IPS-NIHi11 (cell line): ENCODE measurements around the gene NKAIN1.
A peak's percentile ranks its signal among the peaks of the same experiment; 100 is the strongest.
"Not testable (repeated sequence)": the region's sequence is repeated elsewhere in the genome, so short reads cannot be mapped to it uniquely, and the experiment has no call there.

Experiments used
- DNase-seq: peaks from one replicate; pipeline ENCODE4 v3.0.0; 2012; ENCODE audit warnings: mixed read lengths, low spot score

The NKAIN1 gene

GRCh38 chr1:31239653-31240241 lies at the start of gene NKAIN1:
Gene NKAIN1, minus strand, starts transcription at chr1:31239887. Its CDS starts 340 bp downstream, at chr1:31239547.
- peak; percentile 91 for DNase-seq

- no peak for DNase-seq
These were observed 49.3 kb upstream of the NKAIN1 start for GRCh38 chr1:31289021-31289420.

GRCh38 chr1:31287791-31288190 lies 48.1 kb upstream of the NKAIN1 start:
- DNase-seq = not testable (repeated sequence)

GRCh38 chr1:31282426-31282825 lies 42.7 kb upstream of the NKAIN1 start:
- not testable (repeated sequence) for DNase-seq

- no peak for DNase-seq
These were observed 33.9 kb upstream of the NKAIN1 start for GRCh38 chr1:31273619-31274018.

GRCh38 chr1:31272369-31272768 lies 32.7 kb upstream of the NKAIN1 start:
- DNase-seq = no peak

GRCh38 chr1:31266547-31266946 lies 26.9 kb upstream of the NKAIN1 start:
- no peak for DNase-seq

GRCh38 chr1:31264790-31265386 lies 25.2 kb upstream of the NKAIN1 start:
- DNase-seq = no peak

GRCh38 chr1:31263408-31263807 lies 23.7 kb upstream of the NKAIN1 start:
- DNase-seq = no peak

- DNase-seq = not testable (repeated sequence)
These were observed 22.7 kb upstream of the NKAIN1 start for GRCh38 chr1:31262393-31262792.

GRCh38 chr1:31261916-31262315 lies 22.2 kb upstream of the NKAIN1 start:
- DNase-seq = no peak

- DNase-seq = no peak
These were observed 20.1 kb upstream of the NKAIN1 start for GRCh38 chr1:31259746-31260145.

- DNase-seq = no peak
These were observed 18.9 kb upstream of the NKAIN1 start for GRCh38 chr1:31258581-31258980.

GRCh38 chr1:31257213-31257612 lies 17.5 kb upstream of the NKAIN1 start:
- DNase-seq = no peak

GRCh38 chr1:31249854-31250253 lies 10.2 kb upstream of the NKAIN1 start:
- no peak for DNase-seq

- DNase-seq = no peak
These were observed 8.6 kb upstream of the NKAIN1 start for GRCh38 chr1:31248276-31248675.

- no peak for DNase-seq
These were observed 4.6 kb upstream of the NKAIN1 start for GRCh38 chr1:31244326-31244725.

- no peak for DNase-seq
These were observed 4.0 kb upstream of the NKAIN1 start for GRCh38 chr1:31243501-31244286.

GRCh38 chr1:31241321-31241720 lies 1.6 kb upstream of the NKAIN1 start:
- DNase-seq = no peak

- peak; percentile 76 for DNase-seq
These were observed 587 bp downstream of the NKAIN1 start for GRCh38 chr1:31238986-31239613.

- DNase-seq = no peak
These were observed 1.1 kb downstream of the NKAIN1 start for GRCh38 chr1:31238612-31238985.

- DNase-seq = no peak
These were observed 4.8 kb downstream of the NKAIN1 start for GRCh38 chr1:31234870-31235269.
